ENCODE data around the gene VEZT.

DNA sequence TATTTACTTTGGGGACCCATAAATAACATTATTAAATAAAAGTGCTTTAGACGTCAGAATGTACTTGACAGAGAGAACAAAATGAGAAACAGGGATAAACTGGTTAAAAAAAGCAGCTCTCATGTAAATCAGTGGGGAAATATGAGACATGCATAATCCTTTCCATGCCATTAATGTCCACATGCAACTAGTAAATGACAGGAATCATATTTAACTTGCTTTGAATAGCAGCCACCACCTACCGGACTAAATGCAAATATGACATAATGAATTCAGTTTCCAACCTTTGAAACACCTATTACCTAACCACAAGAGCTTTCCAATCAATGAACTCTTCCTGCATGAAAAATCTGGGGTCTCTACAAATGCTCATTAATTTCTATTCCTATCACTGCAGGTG lies 20.0 kb upstream of the VEZT start:
- no peak for TF ChIP-seq POLR2A (IDR thresholded peaks at IDR 0.05)
- TF ChIP-seq, protein P1, sequence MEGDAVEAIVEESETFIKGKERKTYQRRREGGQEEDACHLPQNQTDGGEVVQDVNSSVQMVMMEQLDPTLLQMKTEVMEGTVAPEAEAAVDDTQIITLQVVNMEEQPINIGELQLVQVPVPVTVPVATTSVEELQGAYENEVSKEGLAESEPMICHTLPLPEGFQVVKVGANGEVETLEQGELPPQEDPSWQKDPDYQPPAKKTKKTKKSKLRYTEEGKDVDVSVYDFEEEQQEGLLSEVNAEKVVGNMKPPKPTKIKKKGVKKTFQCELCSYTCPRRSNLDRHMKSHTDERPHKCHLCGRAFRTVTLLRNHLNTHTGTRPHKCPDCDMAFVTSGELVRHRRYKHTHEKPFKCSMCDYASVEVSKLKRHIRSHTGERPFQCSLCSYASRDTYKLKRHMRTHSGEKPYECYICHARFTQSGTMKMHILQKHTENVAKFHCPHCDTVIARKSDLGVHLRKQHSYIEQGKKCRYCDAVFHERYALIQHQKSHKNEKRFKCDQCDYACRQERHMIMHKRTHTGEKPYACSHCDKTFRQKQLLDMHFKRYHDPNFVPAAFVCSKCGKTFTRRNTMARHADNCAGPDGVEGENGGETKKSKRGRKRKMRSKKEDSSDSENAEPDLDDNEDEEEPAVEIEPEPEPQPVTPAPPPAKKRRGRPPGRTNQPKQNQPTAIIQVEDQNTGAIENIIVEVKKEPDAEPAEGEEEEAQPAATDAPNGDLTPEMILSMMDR (IDR thresholded peaks at IDR 0.05): no peak
